ENCODE data around the gene DNAL4. TPM values are rescaled to one million over a fixed set of nuclear protein-coding genes. Genes with fewer than 3 reads are reported as not detected.

Gene DNAL4
- total and polyA plus RNA-seq, 2 donors (not counting 3 experiments of a cell fraction or from before 2014, with no cell fraction given): 12.9 to 22.7 TPM

GRCh38 chr22:38826386-38826785 lies 32.4 kb upstream of the DNAL4 start:
- intact Hi-C loops (cut with micrococcal nuclease): no loop called here
- Histone ChIP-seq H3K4me2 (ENCODE audit: insufficient read depth, low read length) (no peak overlapping the region), H3K9me3 (replicated peaks; ENCODE audit: control insufficient read depth, insufficient read depth, low read length) (no peaks in the 10 kb centered on the region), H3K36me3 (ENCODE audit: control insufficient read depth in 2 of 2, extremely low read depth in 1 of 2, insufficient read depth in 2 of 2, low read length in 2 of 2) (no peaks in the 10 kb centered on the region), H3K9me1 (replicated peaks; ENCODE audit: control insufficient read depth, extremely low read depth, insufficient read depth, low read length) (no peaks in the 10 kb centered on the region), H3K27me3 (ENCODE audit: control insufficient read depth in 2 of 2, insufficient read depth in 2 of 2, low read length in 2 of 2) (no peaks in the 10 kb centered on the region), H4K20me1 (replicated peaks; ENCODE audit: control insufficient read depth, extremely low read depth, insufficient read depth, low read length) (no peaks in the 10 kb centered on the region), H3K27ac (ENCODE audit: insufficient read depth, low read depth, low read length) (no peak overlapping the region), H3K4me3 (replicated peaks in 1 of 3; ENCODE audit: insufficient read depth in 1 of 3, low read depth in 1 of 3, low read length in 3 of 3) (no peak overlapping the region), H2AFZ (ENCODE audit: low read depth, low read length) (no peak overlapping the region), H3K4me1 (ENCODE audit: control insufficient read depth, extremely low read depth, insufficient read depth, low read length) (no peaks in the 10 kb centered on the region), H3K9ac (replicated peaks; ENCODE audit: extremely low read depth, insufficient read depth, low read length) (no peak overlapping the region), H3K79me2 (ENCODE audit: control insufficient read depth, insufficient read depth, low read length) (no peaks in the 10 kb centered on the region)
- TF ChIP-seq GATA2 (IDR thresholded peaks at IDR 0.05; ENCODE audit: insufficient read depth, insufficient read length, low read depth, low read length): no peak
- TF ChIP-seq JUN (IDR thresholded peaks at IDR 0.05; ENCODE audit: borderline replicate concordance, insufficient read depth, insufficient read length, low read depth): no peak
- no peak for TF ChIP-seq CTCF (IDR thresholded peaks at IDR 0.05; ENCODE audit: extremely low read depth in 1 of 2, insufficient read depth in 1 of 2, low read depth in 1 of 2, low read length in 2 of 2)
- TF ChIP-seq FOS (IDR thresholded peaks at IDR 0.05; ENCODE audit: borderline replicate concordance, insufficient read depth, low read length): no peak
- TF ChIP-seq MAX (IDR thresholded peaks at IDR 0.05; ENCODE audit: insufficient read depth, insufficient read length): no peak
- no peak for TF ChIP-seq POLR2AphosphoS5 (IDR thresholded peaks at IDR 0.05; ENCODE audit: insufficient read depth, low read depth, low read length)
- TF ChIP-seq EZH2 (IDR thresholded peaks at IDR 0.05; ENCODE audit: borderline replicate concordance, low read depth, low read length, severe bottlenecking): no peak
- no peak for TF ChIP-seq POLR2A (IDR thresholded peaks at IDR 0.05; ENCODE audit: low read depth, low read length)
- dilution Hi-C loops (cut with MboI; ENCODE audit: extremely low pct_ligation_motif_present, low sequenced_read_pairs): no loop called here
- no peak for DNase-seq (ENCODE audit: low read depth, low spot score)
- POLR2A ChIA-PET: no interaction called here
- FAIRE-seq: no peak
- CTCF ChIA-PET: interaction anchor here (1.3 to 1.4 kb wide), 3 partner anchors 17 to 60 kb away, joined by 4 to 8 read pairs (median 4); no protein-coding TSS in a partner anchor
- BruUV-seq (replicated peaks): no TSS peak
